ENCODE measurements around the gene FBLN7.

DNA sequence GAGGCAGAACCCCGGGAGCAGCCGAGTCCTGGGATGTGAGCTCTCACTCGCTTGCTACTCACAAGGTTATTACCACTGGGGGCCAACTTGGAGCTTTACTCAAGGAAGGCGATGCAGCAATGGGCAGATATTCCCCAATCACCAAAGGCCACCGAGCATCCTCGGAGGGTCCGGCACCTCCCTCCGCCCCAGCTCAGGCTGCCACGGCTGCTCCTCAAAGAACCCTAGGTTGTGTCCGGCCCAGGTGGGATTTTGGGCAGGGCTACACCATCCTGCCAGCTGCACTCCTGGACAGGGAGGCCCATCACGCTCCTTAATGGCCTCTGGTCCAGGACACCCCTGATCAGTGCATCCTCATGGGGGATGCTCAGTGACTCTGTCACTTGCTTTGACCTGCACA is 24.8 kb downstream of the FBLN7 start:
- TF ChIP-seq POU2F2 (IDR thresholded peaks at IDR 0.05; ENCODE audit: low read depth, low read length), result no peak
- TF ChIP-seq POLR2A (IDR thresholded peaks at IDR 0.05; ENCODE audit: low read depth, low read length), result no peak
- no peak for TF ChIP-seq POLR2AphosphoS5 (IDR thresholded peaks at IDR 0.05; ENCODE audit: low read depth, low read length)

Data from GM12891 (cell line).